WTC11 (cell line): Measurements from ENCODE around the gene DCBLD2.

Experiments
- TCF7 ChIP-seq: sonication (generic); formaldehyde crosslinking; IDR thresholded peaks from 2 replicates; pipeline ENCODE4 v1.8.0; 2022; ENCODE audit warnings: mild to moderate bottlenecking, low read depth, missing genetic modification reagents, moderate library complexity
- TF ChIP-seq, protein P1 (sequence below): fragments of 200-600 bp; IDR thresholded peaks from 2 replicates; pipeline ENCODE4 v1.8.0; 2022; ENCODE audit warnings: antibody characterized with exemption

DNA sequence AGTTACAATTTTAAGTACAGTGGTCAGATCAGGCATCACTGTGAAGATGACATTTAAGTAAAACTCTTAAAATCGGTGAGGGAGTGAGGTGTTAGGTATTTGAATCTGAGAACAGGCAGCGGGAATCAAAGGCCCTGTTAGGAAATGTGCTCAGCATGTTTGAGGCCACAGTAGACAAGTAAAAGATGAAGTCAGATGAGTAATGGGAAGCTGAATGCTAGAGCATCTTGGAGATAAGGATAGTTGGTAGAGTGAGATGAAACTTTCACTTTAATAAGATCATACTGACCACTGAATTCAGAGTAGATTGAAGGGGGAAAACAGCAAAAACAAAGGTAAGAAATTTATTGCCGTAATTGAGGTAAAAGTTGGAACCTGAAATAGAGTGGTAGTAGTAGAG is 61.6 kb downstream of the DCBLD2 start:
- TF ChIP-seq, protein P1, sequence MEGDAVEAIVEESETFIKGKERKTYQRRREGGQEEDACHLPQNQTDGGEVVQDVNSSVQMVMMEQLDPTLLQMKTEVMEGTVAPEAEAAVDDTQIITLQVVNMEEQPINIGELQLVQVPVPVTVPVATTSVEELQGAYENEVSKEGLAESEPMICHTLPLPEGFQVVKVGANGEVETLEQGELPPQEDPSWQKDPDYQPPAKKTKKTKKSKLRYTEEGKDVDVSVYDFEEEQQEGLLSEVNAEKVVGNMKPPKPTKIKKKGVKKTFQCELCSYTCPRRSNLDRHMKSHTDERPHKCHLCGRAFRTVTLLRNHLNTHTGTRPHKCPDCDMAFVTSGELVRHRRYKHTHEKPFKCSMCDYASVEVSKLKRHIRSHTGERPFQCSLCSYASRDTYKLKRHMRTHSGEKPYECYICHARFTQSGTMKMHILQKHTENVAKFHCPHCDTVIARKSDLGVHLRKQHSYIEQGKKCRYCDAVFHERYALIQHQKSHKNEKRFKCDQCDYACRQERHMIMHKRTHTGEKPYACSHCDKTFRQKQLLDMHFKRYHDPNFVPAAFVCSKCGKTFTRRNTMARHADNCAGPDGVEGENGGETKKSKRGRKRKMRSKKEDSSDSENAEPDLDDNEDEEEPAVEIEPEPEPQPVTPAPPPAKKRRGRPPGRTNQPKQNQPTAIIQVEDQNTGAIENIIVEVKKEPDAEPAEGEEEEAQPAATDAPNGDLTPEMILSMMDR: no peak
- TF ChIP-seq TCF7 (CRISPR knock-in tag): no peak
